NCI-H345 treated with DMSO at 0.1 percent for 48 hours (cell line): Measurements from ENCODE around the gene TMUB1.

Experiments used
- DNase-seq: peaks from one replicate; lab custom pipeline; 2025; ENCODE audit not compliant: unreplicated experiment; lab: John Stamatoyannopoulos, UW

TMUB1 gene

GRCh38 chr7:151083071-151083823 lies at the start of gene TMUB1:
TMUB1 (minus strand) TSS chr7:151083493; CDS start chr7:151082563, 930 bp downstream.
- DNase-seq = peak; percentile 56

- no peak for DNase-seq
Measured at GRCh38 chr7:151132461-151133205, 49.3 kb upstream of the TMUB1 start.

GRCh38 chr7:151131592-151132293 lies 48.5 kb upstream of the TMUB1 start:
- DNase-seq = no peak

- no peak for DNase-seq
Measured at GRCh38 chr7:151131224-151131591, 47.9 kb upstream of the TMUB1 start.

- no peak for DNase-seq
Measured at GRCh38 chr7:151130741-151131157, 47.5 kb upstream of the TMUB1 start.

GRCh38 chr7:151129960-151130591 lies 46.8 kb upstream of the TMUB1 start:
- DNase-seq = no peak

- DNase-seq = no peak
Measured at GRCh38 chr7:151129117-151129959, 46.0 kb upstream of the TMUB1 start.

- DNase-seq = no peak
Measured at GRCh38 chr7:151128716-151129115, 45.4 kb upstream of the TMUB1 start.

GRCh38 chr7:151128144-151128543 lies 44.9 kb upstream of the TMUB1 start:
- no peak for DNase-seq

- no peak for DNase-seq
Measured at GRCh38 chr7:151126491-151127137, 43.3 kb upstream of the TMUB1 start.

GRCh38 chr7:151125846-151126481 lies 42.7 kb upstream of the TMUB1 start:
- no peak for DNase-seq

GRCh38 chr7:151125470-151125845 lies 42.2 kb upstream of the TMUB1 start:
- no peak for DNase-seq

- no peak for DNase-seq
Measured at GRCh38 chr7:151124899-151125399, 41.7 kb upstream of the TMUB1 start.

- no peak for DNase-seq
Measured at GRCh38 chr7:151124481-151124880, 41.2 kb upstream of the TMUB1 start.

GRCh38 chr7:151123822-151124464 lies 40.6 kb upstream of the TMUB1 start:
- DNase-seq = peak; percentile 51

- no peak for DNase-seq
Measured at GRCh38 chr7:151123158-151123821, 40.0 kb upstream of the TMUB1 start.

GRCh38 chr7:151122796-151123157 lies 39.5 kb upstream of the TMUB1 start:
- no peak for DNase-seq

GRCh38 chr7:151122276-151122675 lies 39.0 kb upstream of the TMUB1 start:
- no peak for DNase-seq
